Transverse colon (tissue), 4 donors: ENCODE results near the gene TARBP2. TPM values are rescaled to one million over a fixed set of nuclear protein-coding genes. Genes with fewer than 3 reads are reported as not detected.

Experiments used
- DNase-seq: peaks from one replicate; pipeline ENCODE4 v3.0.0-alpha.2; 2019
- H3K27ac ChIP-seq, 4 donors: fragments of 200-600 bp; sonication (generic); 2 replicates each; pipeline ENCODE4 v1.5.1; 2016 to 2018; ENCODE audit warnings: inconsistent platforms in 4 of 4
- H3K27me3 ChIP-seq: fragments of 200-600 bp; sonication (generic); 2 replicates; pipeline ENCODE4 v1.5.1; 2017; ENCODE audit warnings: inconsistent platforms
- H3K36me3 ChIP-seq, 4 donors: fragments of 200-600 bp; sonication (generic); 2 replicates each; pipeline ENCODE4 v1.5.1; 2017 to 2019; ENCODE audit warnings: inconsistent platforms in 4 of 4
- H3K4me1 ChIP-seq, 4 donors: fragments of 200-600 bp; sonication (generic); 2 replicates each; pipeline ENCODE4 v1.5.1; 2017 to 2020; ENCODE audit warnings: inconsistent platforms in 4 of 4
- H3K4me3 ChIP-seq, 4 donors: fragments of 200-600 bp; sonication (generic); 1 replicate in 1 of 4; 2 replicates in 3 of 4; pipeline versions ENCODE4 v1.5.1 to v1.6.1; 2017 to 2019; ENCODE audit warnings: inconsistent platforms in 4 of 4
- H3K9me3 ChIP-seq, 2 donors: fragments of 200-600 bp; sonication (generic); 2 replicates each; pipeline ENCODE4 v1.5.1; 2017 to 2019; ENCODE audit warnings: inconsistent platforms in 2 of 2
- EP300 ChIP-seq: sonication (generic); formaldehyde crosslinking; IDR thresholded peaks from one replicate; pipeline ENCODE4 v1.6.1; 2017; ENCODE audit warnings: antibody characterized with exemption, low read depth
- POLR2A ChIP-seq: fragments of 450-650 bp; IDR thresholded peaks from one replicate; pipeline ENCODE4 v1.6.1; 2016; ENCODE audit warnings: antibody characterized with exemption, mild to moderate bottlenecking, moderate library complexity
- POLR2AphosphoS5 ChIP-seq, 3 donors: sonication (generic); formaldehyde crosslinking; IDR thresholded peaks; one replicate each; pipeline ENCODE4 v1.6.1; 2016; ENCODE audit warnings: antibody characterized with exemption in 3 of 3
- WGBS, 2 donors: methylation state at CpG; one replicate each; pipeline ENCODE4 v1.1.5; 2018; ENCODE audit warnings: low coverage in 1 of 2; 5-methylcytosine and 5-hydroxymethylcytosine counted together
- in situ Hi-C, 4 donors: fragments of 200-750 bp; cut with MboI; loops; one replicate each; pipeline versions ENCODE4 v1.15.0 to v1.15.1; 2017; ENCODE audit warnings: low sequenced_read_pairs in 3 of 4, low pct_ligation_motif_present in 1 of 4, low pct_unique_long_range_greater_than_20kb in 1 of 4
- intact Hi-C: fragments of 100-400 bp; cut with DNase I; formaldehyde crosslinking; loops from one replicate; pipeline ENCODE4 v1.15.1; 2023; ENCODE audit warnings: low total_unique reads
- total RNA-seq, 4 donors: library from RNA; depleted of rRNA; stranded (reverse); fragments of >200 nt; gene quantifications; one replicate each; pipeline ENCODE4 v1.1.0, GENCODE V29; 2016
- TF ChIP-seq, protein P1 (sequence below), 5 experiments: fragments of 200-600 bp in 3 of 5; fragments of 450-650 bp in 2 of 5; sonication (generic) in 3 of 5; IDR thresholded peaks; 1 replicate in 2 of 5; 2 replicates in 3 of 5; pipeline ENCODE4 v1.5.1; 2016 to 2017; ENCODE audit warnings: antibody characterized with exemption in 5 of 5, inconsistent platforms in 3 of 5, mild to moderate bottlenecking in 2 of 5, moderate library complexity in 1 of 5

The TARBP2 gene
- total RNA-seq, 4 donors from 2014 or later = 22.4 to 37.0 (median 34.1) TPM

GRCh38 chr12:53507603-53507885 is 6.5 kb downstream of the TARBP2 start:
- intact Hi-C loops = loop anchor here (10.0 kb wide), 1 partner anchor 163 kb away; no protein-coding TSS in a partner anchor
- WGBS, 2 donors = 86 to 100% methylated on average over 1 to 4 of the region's 4 CpGs
- Histone ChIP-seq H3K27me3 (no peaks in the 10 kb centered on the region), H3K27ac (no peak overlapping the region), H3K4me1 (peaks cover 0 to 9% (median 0%) of the 10 kb centered on the region in 4 donors), H3K4me3 (no peak overlapping the region), H3K36me3 (peaks cover 0 to 11% (median 0%) of the 10 kb centered on the region in 4 donors), H3K9me3 (no peaks in the 10 kb centered on the region)
- DNase-seq = no peak
- in situ Hi-C loops = loop anchor here in 1 of 4 donors (10.0 kb wide), 1 partner anchor 163 kb away; no protein-coding TSS in a partner anchor
- no peak for TF ChIP-seq EP300
- TF ChIP-seq, protein P1, sequence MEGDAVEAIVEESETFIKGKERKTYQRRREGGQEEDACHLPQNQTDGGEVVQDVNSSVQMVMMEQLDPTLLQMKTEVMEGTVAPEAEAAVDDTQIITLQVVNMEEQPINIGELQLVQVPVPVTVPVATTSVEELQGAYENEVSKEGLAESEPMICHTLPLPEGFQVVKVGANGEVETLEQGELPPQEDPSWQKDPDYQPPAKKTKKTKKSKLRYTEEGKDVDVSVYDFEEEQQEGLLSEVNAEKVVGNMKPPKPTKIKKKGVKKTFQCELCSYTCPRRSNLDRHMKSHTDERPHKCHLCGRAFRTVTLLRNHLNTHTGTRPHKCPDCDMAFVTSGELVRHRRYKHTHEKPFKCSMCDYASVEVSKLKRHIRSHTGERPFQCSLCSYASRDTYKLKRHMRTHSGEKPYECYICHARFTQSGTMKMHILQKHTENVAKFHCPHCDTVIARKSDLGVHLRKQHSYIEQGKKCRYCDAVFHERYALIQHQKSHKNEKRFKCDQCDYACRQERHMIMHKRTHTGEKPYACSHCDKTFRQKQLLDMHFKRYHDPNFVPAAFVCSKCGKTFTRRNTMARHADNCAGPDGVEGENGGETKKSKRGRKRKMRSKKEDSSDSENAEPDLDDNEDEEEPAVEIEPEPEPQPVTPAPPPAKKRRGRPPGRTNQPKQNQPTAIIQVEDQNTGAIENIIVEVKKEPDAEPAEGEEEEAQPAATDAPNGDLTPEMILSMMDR (IDR thresholded peaks at IDR 0.05) = no peak
- TF ChIP-seq POLR2AphosphoS5 (IDR thresholded peaks at IDR 0.05) = no peak
- no peak for TF ChIP-seq POLR2A

DNA sequence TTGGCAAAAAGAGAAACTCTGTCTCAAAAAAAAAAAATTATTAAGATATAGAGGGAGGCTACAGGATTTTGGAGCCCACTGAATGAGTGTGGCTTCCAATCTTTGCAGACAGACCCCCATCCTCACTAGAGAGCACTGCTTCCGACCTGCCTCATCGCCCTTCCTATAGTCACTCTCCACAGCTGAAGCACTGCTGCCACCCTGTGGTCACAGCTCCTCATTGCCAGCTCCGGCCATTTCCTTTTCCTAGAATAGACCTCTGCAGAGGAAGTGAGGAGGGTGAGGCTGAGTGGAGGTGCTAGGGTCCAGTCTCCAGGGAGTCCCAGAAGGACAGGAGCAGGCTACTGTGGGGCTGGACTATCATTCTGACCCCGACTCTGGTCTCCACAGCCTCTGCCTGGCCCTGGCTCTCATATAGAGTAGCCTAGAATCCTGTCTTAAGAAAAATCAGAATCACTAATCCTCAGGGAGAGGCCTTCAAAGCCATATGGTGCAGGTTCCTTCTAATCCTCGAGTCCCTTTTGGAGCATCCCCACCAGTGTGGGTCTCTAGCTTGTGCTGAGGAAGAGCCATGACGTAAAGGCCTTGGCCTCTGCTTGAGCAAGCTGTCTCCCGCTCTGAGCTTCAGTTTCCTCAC is 7.6 kb downstream of the TARBP2 start:
- Histone ChIP-seq H3K4me3 (no peak overlapping the region), H3K9me3 (no peaks in the 10 kb centered on the region), H3K36me3 (peaks cover 0 to 22% (median under 1%) of the 10 kb centered on the region in 4 donors), H3K27ac (peak overlapping the region; percentile 22 to 60 (median 39)), H3K4me1 (peaks cover 0 to 9% (median 0%) of the 10 kb centered on the region in 4 donors), H3K27me3 (no peaks in the 10 kb centered on the region)
- TF ChIP-seq POLR2A (no peak), EP300 (no peak), POLR2AphosphoS5 (IDR thresholded peaks at IDR 0.05) (peak in 2 of 3 donors; percentile 22 to 31)
- TF ChIP-seq, protein P1 (IDR thresholded peaks at IDR 0.05) = peak; percentile 87 to 96 (median 91)
- 34 to 39% methylated on average over 6 to 7 of the region's 7 CpGs for WGBS, 2 donors
- DNase-seq = peak; percentile 91
- intact Hi-C loops = loop anchor here (2.0 to 10.0 kb wide), 2 partner anchors 20 to 164 kb away; no protein-coding TSS in a partner anchor
- in situ Hi-C loops = loop anchor here in 1 of 4 donors (10.0 kb wide), 1 partner anchor 164 kb away; no protein-coding TSS in a partner anchor

GRCh38 chr12:53510181-53510812 is 9.2 kb downstream of the TARBP2 start:
- Histone ChIP-seq H3K27me3 (no peaks in the 10 kb centered on the region), H3K27ac (no peak overlapping the region), H3K36me3 (peaks cover 0 to 38% (median 9%) of the 10 kb centered on the region in 4 donors), H3K4me1 (peaks cover 0 to 9% (median 0%) of the 10 kb centered on the region in 4 donors), H3K4me3 (no peak overlapping the region), H3K9me3 (no peaks in the 10 kb centered on the region)
- no peak for DNase-seq
- TF ChIP-seq POLR2AphosphoS5 (IDR thresholded peaks at IDR 0.05) = no peak
- TF ChIP-seq, protein P1 (IDR thresholded peaks at IDR 0.05) = no peak
- TF ChIP-seq EP300 = no peak
- TF ChIP-seq POLR2A = no peak
- intact Hi-C loops (loop anchor here (10.0 kb wide), 1 partner anchor 635 kb away; no protein-coding TSS in a partner anchor), in situ Hi-C loops (no loop called here)
- WGBS, 2 donors = 76% methylated on average over 9 of the region's 9 CpGs; no CpG with 5 or more reads in 1 of the 2 donors

DNA sequence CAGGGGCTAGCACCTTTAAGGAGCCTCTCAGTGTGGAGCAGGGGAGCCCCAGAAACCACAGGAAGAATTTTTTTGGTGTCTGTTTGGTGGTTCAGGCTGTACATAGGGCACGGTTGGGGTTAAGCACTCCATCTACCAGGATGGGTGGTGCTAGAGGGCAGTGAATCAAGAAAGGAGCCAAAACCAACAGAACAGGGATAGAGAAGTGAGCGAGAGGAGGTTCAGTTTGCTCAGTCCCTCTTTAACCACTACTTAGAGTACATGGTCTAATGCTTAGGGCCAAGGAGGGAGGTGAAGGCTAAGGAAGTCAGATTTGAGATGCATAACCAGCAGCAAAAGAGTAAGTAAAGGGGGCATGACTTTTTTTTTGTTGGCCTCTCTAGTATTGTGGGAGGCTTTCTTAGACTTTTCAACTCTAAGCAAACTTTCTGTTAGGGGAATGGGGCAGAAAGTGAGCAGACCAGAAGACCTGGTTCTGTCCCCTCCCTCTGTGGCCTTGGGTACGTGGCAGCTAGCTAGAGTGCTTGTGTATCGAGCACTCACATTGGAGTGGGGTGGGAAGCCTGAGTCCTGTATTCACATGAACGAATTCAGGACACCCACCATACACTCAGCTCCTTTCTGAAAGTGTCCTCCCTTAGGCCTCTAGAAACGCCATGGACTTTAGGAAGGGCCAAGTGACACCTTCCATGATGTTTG is 12.8 kb downstream of the TARBP2 start:
- intact Hi-C loops = loop anchor here (10.0 kb wide), 1 partner anchor 639 kb away; no protein-coding TSS in a partner anchor
- Histone ChIP-seq H3K27me3 (no peaks in the 10 kb centered on the region), H3K27ac (no peak overlapping the region), H3K4me1 (peaks cover 0 to 2% (median 0%) of the 10 kb centered on the region in 4 donors), H3K9me3 (no peaks in the 10 kb centered on the region), H3K36me3 (peaks cover 0 to 65% (median 21%) of the 10 kb centered on the region in 4 donors), H3K4me3 (no peak overlapping the region)
- TF ChIP-seq EP300 (no peak), POLR2AphosphoS5 (IDR thresholded peaks at IDR 0.05) (no peak), POLR2A (no peak)
- TF ChIP-seq, protein P1 (IDR thresholded peaks at IDR 0.05) = no peak
- DNase-seq = no peak
- WGBS, 2 donors = 80 to 87% methylated on average over 2 to 6 of the region's 6 CpGs
- in situ Hi-C loops = no loop called here
